Dendritic cell treated with granulocyte-macrophage colony-stimulating factor and Interleukin-4, amounts not matched to agents 40 ng/mL and 50 ng/mL, for 4 days (primary cell): ENCODE measurements around the gene BMP7.
"Not testable (repeated sequence)": the region's sequence is repeated elsewhere in the genome, so short reads cannot be mapped to it uniquely, and the experiment has no call there.

ENCODE experiments used
- H3K27ac Mint-ChIP-seq: one replicate; pipeline ENCODE4 v1.8.0; 2022; ENCODE audit warnings: mild to moderate bottlenecking, mixed read lengths
- H3K27me3 Mint-ChIP-seq: one replicate; pipeline ENCODE4 v1.8.0; 2022; ENCODE audit warnings: mild to moderate bottlenecking, mixed read lengths
- H3K36me3 Mint-ChIP-seq: one replicate; pipeline ENCODE4 v1.8.0; 2022; ENCODE audit warnings: low read depth, mixed read lengths
- H3K4me1 Mint-ChIP-seq: one replicate; pipeline ENCODE4 v1.8.0; 2022; ENCODE audit warnings: low read depth, mixed read lengths
- H3K4me3 Mint-ChIP-seq: one replicate; pipeline ENCODE4 v1.8.0; 2022; ENCODE audit warnings: mild to moderate bottlenecking, moderate library complexity, mixed read lengths
- H3K9me3 Mint-ChIP-seq: one replicate; pipeline ENCODE4 v1.8.0; 2022; ENCODE audit warnings: mixed read lengths
- intact Hi-C: fragments of 100-400 bp; cut with micrococcal nuclease; formaldehyde crosslinking; loops from one replicate; pipeline ENCODE4 v1.15.0; 2022

Gene BMP7

GRCh38 chr20:57161478-57162361 lies 104.7 kb downstream of the BMP7 start:
- H3K27me3 Mint-ChIP-seq = no peaks in the 10 kb centered on the region
- intact Hi-C loops = no loop called here
- no peaks in the 10 kb centered on the region for H3K9me3 Mint-ChIP-seq
- no peaks in the 10 kb centered on the region for H3K36me3 Mint-ChIP-seq
- no peak overlapping the region for H3K27ac Mint-ChIP-seq
- no peaks in the 10 kb centered on the region for H3K4me1 Mint-ChIP-seq
- H3K4me3 Mint-ChIP-seq = no peak overlapping the region

- H3K4me1 Mint-ChIP-seq = no peaks in the 10 kb centered on the region
- no peaks in the 10 kb centered on the region for H3K9me3 Mint-ChIP-seq
- H3K4me3 Mint-ChIP-seq = no peak overlapping the region
- no peaks in the 10 kb centered on the region for H3K27me3 Mint-ChIP-seq
- no peaks in the 10 kb centered on the region for H3K36me3 Mint-ChIP-seq
- no peak overlapping the region for H3K27ac Mint-ChIP-seq
- intact Hi-C loops = no loop called here
Measured at GRCh38 chr20:57160985-57161384, 105.5 kb downstream of the BMP7 start.

DNA sequence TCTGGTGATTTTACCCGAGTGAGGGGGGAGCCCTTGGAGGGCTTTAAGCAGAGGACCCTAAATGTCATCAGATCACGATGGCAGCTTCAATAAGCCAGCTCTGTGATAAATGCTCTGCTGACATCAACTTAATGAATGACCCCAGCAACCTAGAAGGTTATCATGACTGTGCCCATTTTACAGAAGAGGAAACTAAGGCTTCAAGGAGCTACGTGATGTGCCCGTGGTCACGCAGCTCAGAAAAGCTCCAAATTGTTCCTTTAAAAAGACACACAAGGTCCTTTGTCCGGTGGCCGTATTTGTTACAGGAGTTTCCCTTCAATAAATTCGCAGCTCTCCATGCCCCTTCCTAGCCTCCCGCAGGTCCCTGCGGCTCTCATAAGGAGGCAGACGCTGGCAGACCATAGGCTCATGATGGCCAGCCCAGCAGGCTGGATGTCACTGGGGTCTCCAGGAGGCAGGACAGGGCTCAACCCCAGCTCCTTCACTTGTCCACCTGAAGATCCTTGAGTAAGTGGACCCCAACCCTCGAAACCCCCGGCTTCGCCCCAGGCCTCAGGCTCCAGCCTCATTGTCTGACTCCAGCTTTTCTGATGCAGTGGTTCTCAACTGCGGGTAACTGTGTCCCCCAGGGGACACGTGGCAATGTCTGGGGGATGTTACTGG lies 106.4 kb downstream of the BMP7 start:
- Mint-ChIP-seq H3K36me3 (no peaks in the 10 kb centered on the region), H3K9me3 (no peaks in the 10 kb centered on the region), H3K4me1 (no peaks in the 10 kb centered on the region), H3K27me3 (no peaks in the 10 kb centered on the region), H3K4me3 (no peak overlapping the region), H3K27ac (no peak overlapping the region)
- intact Hi-C loops = no loop called here

DNA sequence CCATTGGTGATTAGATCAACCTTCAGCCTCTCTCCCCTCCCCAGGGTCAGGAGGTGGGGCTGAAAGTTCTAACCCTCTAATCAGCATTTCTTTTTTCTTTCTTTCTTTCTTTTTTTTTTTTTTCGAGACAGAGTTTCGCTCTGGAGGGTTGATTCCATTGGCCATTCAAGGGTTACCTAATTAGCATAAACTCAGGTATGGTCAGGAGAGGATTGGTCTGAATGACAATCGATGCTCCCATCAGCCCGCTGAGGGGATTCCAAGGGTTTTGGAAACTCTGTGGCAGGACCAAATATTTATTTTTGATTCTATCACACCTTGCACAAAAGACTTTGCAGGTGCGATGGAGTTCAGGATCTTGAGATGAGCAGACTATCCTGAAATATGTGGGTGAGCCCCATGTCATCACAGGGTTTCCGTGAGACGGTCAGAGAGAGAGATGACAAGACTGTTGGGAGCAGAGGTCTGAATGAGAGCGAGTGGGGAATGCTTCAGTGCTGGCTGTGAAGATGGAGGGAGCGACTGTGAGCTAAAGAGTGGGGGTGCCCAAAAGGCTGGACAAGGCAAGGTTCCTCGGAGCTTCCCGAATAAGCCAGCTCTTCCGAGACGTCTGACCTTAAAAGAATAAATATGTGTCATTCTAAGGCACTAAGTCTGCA lies 107.1 kb downstream of the BMP7 start:
- Mint-ChIP-seq H3K27ac (no peak overlapping the region), H3K36me3 (no peaks in the 10 kb centered on the region), H3K27me3 (no peaks in the 10 kb centered on the region), H3K9me3 (no peaks in the 10 kb centered on the region), H3K4me3 (no peak overlapping the region), H3K4me1 (no peaks in the 10 kb centered on the region)
- intact Hi-C loops = no loop called here

DNA sequence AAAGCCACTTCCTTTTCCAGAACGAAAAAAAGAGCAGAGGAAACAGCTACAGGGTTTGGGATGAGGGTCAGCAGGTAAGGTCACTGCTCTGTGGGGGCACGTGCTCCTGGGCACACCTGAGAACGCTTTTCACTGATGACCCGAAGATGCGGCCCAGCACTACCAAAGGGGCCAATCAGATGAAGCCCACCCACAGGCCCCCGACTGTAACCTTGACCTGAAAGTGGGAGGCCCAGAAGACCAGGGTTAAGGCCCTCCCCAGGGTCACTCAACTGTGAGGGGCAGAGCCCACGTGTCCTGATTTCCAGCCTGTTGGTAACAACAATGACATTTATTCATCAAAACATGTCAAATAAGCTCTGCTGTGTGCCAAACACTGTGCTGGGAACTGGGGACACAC lies 108.0 kb downstream of the BMP7 start:
- no peaks in the 10 kb centered on the region for H3K4me1 Mint-ChIP-seq
- intact Hi-C loops = no loop called here
- H3K27me3 Mint-ChIP-seq = peaks cover under 1% of the 10 kb centered on the region

DNA sequence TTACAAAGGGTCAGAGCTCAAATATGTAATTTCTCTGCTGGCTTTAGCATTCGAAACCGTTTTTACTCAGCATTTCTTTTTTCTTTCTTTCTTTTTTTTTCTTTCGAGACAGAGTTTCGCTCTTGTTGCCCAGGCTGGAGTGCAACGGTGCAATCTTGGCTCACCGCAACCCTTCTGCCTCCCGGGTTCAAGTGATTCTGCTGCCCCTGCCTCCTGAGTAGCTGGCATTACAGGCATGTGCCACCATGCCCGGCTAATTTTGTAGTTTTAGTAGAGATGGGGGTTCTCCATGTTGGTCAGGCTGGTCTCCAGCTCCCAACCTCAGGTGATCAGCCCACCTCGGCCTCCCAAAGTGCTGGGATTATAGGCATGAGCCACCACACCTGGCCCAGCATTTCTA lies 108.7 kb downstream of the BMP7 start:
- intact Hi-C loops, H3K36me3 Mint-ChIP-seq, H3K4me1 Mint-ChIP-seq, H3K4me3 Mint-ChIP-seq, H3K27me3 Mint-ChIP-seq, H3K27ac Mint-ChIP-seq, H3K9me3 Mint-ChIP-seq: not testable (repeated sequence)

More for the DNA sequence above, 108.0 kb downstream of the BMP7 start:
- Mint-ChIP-seq H3K27ac (no peak overlapping the region), H3K9me3 (no peaks in the 10 kb centered on the region), H3K36me3 (no peaks in the 10 kb centered on the region), H3K4me3 (no peak overlapping the region)

- intact Hi-C loops = no loop called here
- Mint-ChIP-seq H3K9me3 (no peaks in the 10 kb centered on the region), H3K4me3 (no peak overlapping the region), H3K36me3 (no peaks in the 10 kb centered on the region), H3K27me3 (peaks cover 3% of the 10 kb centered on the region), H3K4me1 (no peaks in the 10 kb centered on the region), H3K27ac (no peak overlapping the region)
Measured at GRCh38 chr20:57157106-57157691, 109.2 kb downstream of the BMP7 start.

GRCh38 chr20:57156011-57156729 lies 110.3 kb downstream of the BMP7 start:
- H3K9me3 Mint-ChIP-seq = no peaks in the 10 kb centered on the region
- intact Hi-C loops = no loop called here

GRCh38 chr20:57155415-57155814 lies 111.0 kb downstream of the BMP7 start:
- H3K4me1 Mint-ChIP-seq = no peaks in the 10 kb centered on the region
- no peaks in the 10 kb centered on the region for H3K36me3 Mint-ChIP-seq
- H3K27me3 Mint-ChIP-seq = peaks cover 5% of the 10 kb centered on the region
- no peaks in the 10 kb centered on the region for H3K9me3 Mint-ChIP-seq
- intact Hi-C loops = no loop called here
- no peak overlapping the region for H3K4me3 Mint-ChIP-seq
- no peak overlapping the region for H3K27ac Mint-ChIP-seq

More at GRCh38 chr20:57156011-57156729, 110.3 kb downstream of the BMP7 start:
- peaks cover 3% of the 10 kb centered on the region for H3K27me3 Mint-ChIP-seq
- H3K27ac Mint-ChIP-seq = no peak overlapping the region
- no peaks in the 10 kb centered on the region for H3K4me1 Mint-ChIP-seq
- H3K36me3 Mint-ChIP-seq = no peaks in the 10 kb centered on the region
- H3K4me3 Mint-ChIP-seq = no peak overlapping the region

GRCh38 chr20:57153238-57153905 lies 113.1 kb downstream of the BMP7 start:
- intact Hi-C loops = no loop called here

GRCh38 chr20:57152557-57152956 lies 113.9 kb downstream of the BMP7 start:
- Mint-ChIP-seq H3K9me3 (no peaks in the 10 kb centered on the region), H3K27ac (no peak overlapping the region), H3K27me3 (peaks cover 7% of the 10 kb centered on the region), H3K36me3 (no peaks in the 10 kb centered on the region), H3K4me3 (no peak overlapping the region), H3K4me1 (no peaks in the 10 kb centered on the region)
- intact Hi-C loops = no loop called here

More at GRCh38 chr20:57153238-57153905, 113.1 kb downstream of the BMP7 start:
- peaks cover 6% of the 10 kb centered on the region for H3K27me3 Mint-ChIP-seq
- H3K36me3 Mint-ChIP-seq = no peaks in the 10 kb centered on the region
- no peaks in the 10 kb centered on the region for H3K9me3 Mint-ChIP-seq
- H3K4me1 Mint-ChIP-seq = no peaks in the 10 kb centered on the region
- H3K4me3 Mint-ChIP-seq = no peak overlapping the region
- H3K27ac Mint-ChIP-seq = no peak overlapping the region

DNA sequence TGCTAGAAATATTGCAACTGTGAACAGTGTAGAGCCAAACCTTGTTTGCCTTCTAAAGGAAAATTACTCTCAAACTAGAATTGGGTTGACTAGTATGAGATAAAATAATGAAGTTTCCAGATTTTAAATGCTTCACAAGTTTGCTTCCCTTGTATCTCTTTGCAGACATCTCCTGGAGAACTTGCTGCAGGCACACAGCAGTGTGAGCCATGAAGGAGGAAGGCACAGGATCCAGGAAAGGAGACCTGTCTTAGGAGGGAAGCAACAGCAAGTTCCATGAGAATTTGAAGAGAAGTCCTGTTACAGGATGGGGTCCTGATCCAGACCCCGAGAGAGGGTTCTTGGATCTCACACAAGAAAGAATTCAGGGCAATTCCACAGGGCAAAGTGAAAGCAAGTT lies 115.9 kb downstream of the BMP7 start:
- no peak overlapping the region for H3K27ac Mint-ChIP-seq
- H3K4me3 Mint-ChIP-seq = no peak overlapping the region
- no peaks in the 10 kb centered on the region for H3K4me1 Mint-ChIP-seq
- no peaks in the 10 kb centered on the region for H3K36me3 Mint-ChIP-seq
- H3K9me3 Mint-ChIP-seq = no peaks in the 10 kb centered on the region
- H3K27me3 Mint-ChIP-seq = peaks cover 7% of the 10 kb centered on the region
- intact Hi-C loops = no loop called here

DNA sequence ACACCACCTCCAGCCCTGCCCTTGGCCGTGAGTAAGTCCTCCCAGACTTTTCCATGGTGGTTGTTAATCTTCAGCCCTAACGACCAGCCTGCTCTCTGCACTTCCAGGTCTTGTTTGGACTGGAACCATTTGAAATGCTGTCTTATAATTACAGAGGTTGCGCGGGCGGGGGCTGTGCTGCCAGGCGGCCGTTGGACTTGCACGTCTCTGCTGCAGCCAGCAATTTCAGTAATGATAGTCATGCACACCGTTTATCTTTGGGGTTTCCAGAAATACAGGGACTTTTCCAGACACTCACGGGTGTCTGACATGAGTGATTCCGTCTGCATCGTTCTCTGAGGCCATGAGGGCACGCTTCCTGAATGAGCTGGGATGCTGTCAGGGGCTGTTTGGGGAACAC lies 118.2 kb downstream of the BMP7 start:
- Mint-ChIP-seq H3K4me3 (no peak overlapping the region), H3K4me1 (no peaks in the 10 kb centered on the region), H3K27ac (no peak overlapping the region), H3K27me3 (peaks cover 7% of the 10 kb centered on the region), H3K36me3 (no peaks in the 10 kb centered on the region), H3K9me3 (no peaks in the 10 kb centered on the region)
- intact Hi-C loops = no loop called here
